Gastroesophageal sphincter (tissue), 3 donors: ENCODE measurements around the gene ZNF214.

Experiments
- EP300 ChIP-seq: sonication (generic); formaldehyde crosslinking; IDR thresholded peaks from one replicate; pipeline ENCODE4 v1.6.1; 2017; ENCODE audit warnings: antibody characterized with exemption, mild to moderate bottlenecking
- POLR2A ChIP-seq, 2 donors: fragments of 450-650 bp; IDR thresholded peaks; one replicate each; pipeline ENCODE4 v1.6.1; 2017; ENCODE audit warnings: antibody characterized with exemption in 2 of 2, mild to moderate bottlenecking in 2 of 2, moderate library complexity in 1 of 2
- POLR2AphosphoS5 ChIP-seq: sonication (generic); formaldehyde crosslinking; IDR thresholded peaks from one replicate; pipeline ENCODE4 v1.6.1; 2017; ENCODE audit warnings: antibody characterized with exemption
- TF ChIP-seq, protein P1 (sequence below), 4 experiments: fragments of 200-600 bp in 2 of 4; fragments of 450-650 bp in 2 of 4; sonication (generic) in 1 of 4; IDR thresholded peaks; one replicate each; pipeline ENCODE4 v1.5.1; 2017 to 2019; ENCODE audit warnings: antibody characterized with exemption in 4 of 4, mild to moderate bottlenecking in 2 of 4, moderate library complexity in 2 of 4

DNA sequence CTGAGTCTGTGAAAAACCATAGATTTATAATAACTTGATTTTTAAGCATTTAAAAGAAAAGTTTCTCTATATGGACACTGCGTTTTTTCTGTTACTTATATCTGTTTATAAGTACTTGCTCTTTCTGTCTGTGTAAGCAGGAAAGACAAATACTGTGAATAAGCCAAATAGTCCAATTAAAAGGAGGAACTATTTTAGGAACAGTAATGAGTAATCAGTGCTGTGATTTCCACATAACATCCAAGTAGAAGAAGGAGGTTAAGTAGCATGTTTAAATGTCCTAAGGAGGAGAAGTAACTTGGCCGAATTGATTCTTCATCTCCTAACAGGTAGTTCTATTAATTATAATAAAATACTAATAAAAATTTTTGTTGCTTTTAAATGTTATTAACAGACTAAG is 40.8 kb downstream of the ZNF214 start:
- TF ChIP-seq, protein P1, sequence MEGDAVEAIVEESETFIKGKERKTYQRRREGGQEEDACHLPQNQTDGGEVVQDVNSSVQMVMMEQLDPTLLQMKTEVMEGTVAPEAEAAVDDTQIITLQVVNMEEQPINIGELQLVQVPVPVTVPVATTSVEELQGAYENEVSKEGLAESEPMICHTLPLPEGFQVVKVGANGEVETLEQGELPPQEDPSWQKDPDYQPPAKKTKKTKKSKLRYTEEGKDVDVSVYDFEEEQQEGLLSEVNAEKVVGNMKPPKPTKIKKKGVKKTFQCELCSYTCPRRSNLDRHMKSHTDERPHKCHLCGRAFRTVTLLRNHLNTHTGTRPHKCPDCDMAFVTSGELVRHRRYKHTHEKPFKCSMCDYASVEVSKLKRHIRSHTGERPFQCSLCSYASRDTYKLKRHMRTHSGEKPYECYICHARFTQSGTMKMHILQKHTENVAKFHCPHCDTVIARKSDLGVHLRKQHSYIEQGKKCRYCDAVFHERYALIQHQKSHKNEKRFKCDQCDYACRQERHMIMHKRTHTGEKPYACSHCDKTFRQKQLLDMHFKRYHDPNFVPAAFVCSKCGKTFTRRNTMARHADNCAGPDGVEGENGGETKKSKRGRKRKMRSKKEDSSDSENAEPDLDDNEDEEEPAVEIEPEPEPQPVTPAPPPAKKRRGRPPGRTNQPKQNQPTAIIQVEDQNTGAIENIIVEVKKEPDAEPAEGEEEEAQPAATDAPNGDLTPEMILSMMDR (IDR thresholded peaks at IDR 0.05), result no peak
- TF ChIP-seq POLR2A (IDR thresholded peaks at IDR 0.05), result no peak
- no peak for TF ChIP-seq POLR2AphosphoS5
- TF ChIP-seq EP300, result no peak
